ENCODE results near the gene ATAD5. TPM values are rescaled to one million over a fixed set of nuclear protein-coding genes. Genes with fewer than 3 reads are reported as not detected.

The ATAD5 gene
- polyA plus RNA-seq, 1 donor from 2014 or later = 6.3 TPM

GRCh38 chr17:30886187-30886586, 54.4 kb downstream of the ATAD5 start:
- H4K20me1 ChIP-seq (ENCODE audit: insufficient read depth) = no peaks in the 10 kb centered on the region
- H3K9me2 ChIP-seq (ENCODE audit: insufficient read depth, low read length) = no peaks in the 10 kb centered on the region
- H3K79me2 ChIP-seq (replicated peaks; ENCODE audit: insufficient read depth, low read length) = no peaks in the 10 kb centered on the region
- no peak overlapping the region for H3K9ac ChIP-seq (ENCODE audit: low read length)
- no peak overlapping the region for H3K4me3 ChIP-seq (ENCODE audit: low read length)
- no peak overlapping the region for H3K4me2 ChIP-seq (ENCODE audit: low read length)
- H3K27ac ChIP-seq (ENCODE audit: low read length) = no peak overlapping the region
- no peak for TF ChIP-seq REST (IDR thresholded peaks at IDR 0.05; ENCODE audit: borderline replicate concordance)
- TF ChIP-seq TAF1 (IDR thresholded peaks at IDR 0.05; ENCODE audit: low read depth) = no peak
- TF ChIP-seq CTCF (IDR thresholded peaks at IDR 0.05; ENCODE audit: poor library complexity, severe bottlenecking) = no peak
- no peaks in the 10 kb centered on the region for H3F3A ChIP-seq (ENCODE audit: insufficient read depth, low read length, poor library complexity, severe bottlenecking)
- H2AFZ ChIP-seq (ENCODE audit: low read depth, low read length) = no peak overlapping the region
- no peaks in the 10 kb centered on the region for H3K36me3 ChIP-seq (ENCODE audit: insufficient read depth, low read length)
- no peaks in the 10 kb centered on the region for H3K9me3 ChIP-seq (ENCODE audit: low read length)
- H3K27me3 ChIP-seq (ENCODE audit: insufficient read depth, low read depth, low read length) = no peaks in the 10 kb centered on the region

- TF ChIP-seq CTCF (IDR thresholded peaks at IDR 0.05; ENCODE audit: poor library complexity, severe bottlenecking) = no peak
- no peak overlapping the region for H3K27ac ChIP-seq (ENCODE audit: low read length)
- no peaks in the 10 kb centered on the region for H3K79me2 ChIP-seq (replicated peaks; ENCODE audit: insufficient read depth, low read length)
- H4K20me1 ChIP-seq (ENCODE audit: insufficient read depth) = no peaks in the 10 kb centered on the region
- no peaks in the 10 kb centered on the region for H3K9me2 ChIP-seq (ENCODE audit: insufficient read depth, low read length)
- H3K9me3 ChIP-seq (ENCODE audit: low read length) = no peaks in the 10 kb centered on the region
- no peak overlapping the region for H3K4me2 ChIP-seq (ENCODE audit: low read length)
- H3F3A ChIP-seq (ENCODE audit: insufficient read depth, low read length, poor library complexity, severe bottlenecking) = no peaks in the 10 kb centered on the region
- H3K27me3 ChIP-seq (ENCODE audit: insufficient read depth, low read depth, low read length) = no peaks in the 10 kb centered on the region
- H3K36me3 ChIP-seq (ENCODE audit: insufficient read depth, low read length) = no peaks in the 10 kb centered on the region
- no peak overlapping the region for H3K4me3 ChIP-seq (ENCODE audit: low read length)
- no peak overlapping the region for H3K9ac ChIP-seq (ENCODE audit: low read length)
- no peak overlapping the region for H2AFZ ChIP-seq (ENCODE audit: low read depth, low read length)
These were observed 62.5 kb downstream of the ATAD5 start for GRCh38 chr17:30894236-30894635.

- H3K27me3 ChIP-seq (ENCODE audit: insufficient read depth, low read depth, low read length) = no peaks in the 10 kb centered on the region
- H3K27ac ChIP-seq (ENCODE audit: low read length) = no peak overlapping the region
- no peaks in the 10 kb centered on the region for H3K9me3 ChIP-seq (ENCODE audit: low read length)
- no peaks in the 10 kb centered on the region for H3K9me2 ChIP-seq (ENCODE audit: insufficient read depth, low read length)
- TF ChIP-seq MXI1 (conservative IDR thresholded peaks at IDR 0.05; ENCODE audit: poor library complexity, severe bottlenecking) = no peak
- TF ChIP-seq POLR2AphosphoS5 (IDR thresholded peaks at IDR 0.05) = no peak
- TF ChIP-seq EZH2 (IDR thresholded peaks at IDR 0.05; ENCODE audit: borderline replicate concordance, insufficient read depth, low read length, poor library complexity, severe bottlenecking) = no peak
- no peak for TF ChIP-seq RAD21 (conservative IDR thresholded peaks at IDR 0.05)
- TF ChIP-seq EP300 (conservative IDR thresholded peaks at IDR 0.05; ENCODE audit: poor library complexity, severe bottlenecking) = no peak
- no peak for TF ChIP-seq SMC3 (conservative IDR thresholded peaks at IDR 0.05; ENCODE audit: poor library complexity)
- no peak for TF ChIP-seq REST (IDR thresholded peaks at IDR 0.05; ENCODE audit: borderline replicate concordance)
- H3K4me2 ChIP-seq (ENCODE audit: low read length) = no peak overlapping the region
- H3K36me3 ChIP-seq (ENCODE audit: insufficient read depth, low read length) = no peaks in the 10 kb centered on the region
- H3K9ac ChIP-seq (ENCODE audit: low read length) = no peak overlapping the region
- H3K79me2 ChIP-seq (replicated peaks; ENCODE audit: insufficient read depth, low read length) = no peaks in the 10 kb centered on the region
- no peaks in the 10 kb centered on the region for H3F3A ChIP-seq (ENCODE audit: insufficient read depth, low read length, poor library complexity, severe bottlenecking)
- H3K4me3 ChIP-seq (ENCODE audit: low read length) = no peak overlapping the region
- no peaks in the 10 kb centered on the region for H4K20me1 ChIP-seq (ENCODE audit: insufficient read depth)
- H2AFZ ChIP-seq (ENCODE audit: low read depth, low read length) = no peak overlapping the region
These were observed 65.5 kb downstream of the ATAD5 start for GRCh38 chr17:30897311-30897710.

Data from neural cell (in vitro differentiated cells).